Astrocyte of the cerebellum (primary cell): ENCODE measurements around the gene FN1.

Experiments
- DNase-seq: peaks from one replicate; pipeline ENCODE4 v3.0.0-alpha.2; 2011; ENCODE audit warnings: low read depth
- H3K4me3 ChIP-seq: 2 replicates; pipeline ENCODE4 v1.5.1; 2011; ENCODE audit warnings: mild to moderate bottlenecking, low read depth, low read length, moderate library complexity
- CTCF ChIP-seq: IDR thresholded peaks from 2 replicates; pipeline ENCODE4 v1.5.1; 2012; ENCODE audit warnings: low read length, low read depth, moderate library complexity, mild to moderate bottlenecking; ENCODE audit errors: missing control alignments
- in situ Hi-C: cut with HindIII; loops from 2 replicates; pipeline ENCODE4 v1.10.0; 2017; ENCODE audit warnings: low sequenced_read_pairs

Gene FN1

DNA sequence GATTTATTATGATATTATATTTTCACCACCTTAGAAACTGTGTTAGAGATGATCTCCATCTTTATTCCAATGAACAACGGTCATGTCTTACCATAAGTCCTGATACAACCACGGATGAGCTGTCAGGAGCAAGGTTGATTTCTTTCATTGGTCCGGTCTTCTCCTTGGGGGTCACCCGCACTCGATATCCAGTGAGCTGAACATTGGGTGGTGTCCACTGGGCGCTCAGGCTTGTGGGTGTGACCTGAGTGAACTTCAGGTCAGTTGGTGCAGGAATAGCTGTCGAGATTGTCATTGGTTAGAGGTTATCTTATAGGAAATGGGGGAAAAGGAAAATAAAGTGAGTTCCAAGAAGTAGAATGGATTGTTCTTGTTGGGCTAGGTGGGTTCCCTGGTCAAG is 56.8 kb downstream of the FN1 start:
- TF ChIP-seq CTCF, result no peak
- in situ Hi-C loops, result no loop called here

GRCh38 chr2:215378045-215378444 is 57.8 kb downstream of the FN1 start:
- in situ Hi-C loops, result no loop called here
- no peak for DNase-seq
- no peak for TF ChIP-seq CTCF
- H3K4me3 ChIP-seq, result no peak overlapping the region

More for the DNA sequence above, 56.8 kb downstream of the FN1 start:
- no peak for DNase-seq
- H3K4me3 ChIP-seq, result no peak overlapping the region

- DNase-seq, result no peak
- in situ Hi-C loops, result no loop called here
- no peak overlapping the region for H3K4me3 ChIP-seq
- no peak for TF ChIP-seq CTCF
Observed at GRCh38 chr2:215377283-215377682, 58.6 kb downstream of the FN1 start.

DNA sequence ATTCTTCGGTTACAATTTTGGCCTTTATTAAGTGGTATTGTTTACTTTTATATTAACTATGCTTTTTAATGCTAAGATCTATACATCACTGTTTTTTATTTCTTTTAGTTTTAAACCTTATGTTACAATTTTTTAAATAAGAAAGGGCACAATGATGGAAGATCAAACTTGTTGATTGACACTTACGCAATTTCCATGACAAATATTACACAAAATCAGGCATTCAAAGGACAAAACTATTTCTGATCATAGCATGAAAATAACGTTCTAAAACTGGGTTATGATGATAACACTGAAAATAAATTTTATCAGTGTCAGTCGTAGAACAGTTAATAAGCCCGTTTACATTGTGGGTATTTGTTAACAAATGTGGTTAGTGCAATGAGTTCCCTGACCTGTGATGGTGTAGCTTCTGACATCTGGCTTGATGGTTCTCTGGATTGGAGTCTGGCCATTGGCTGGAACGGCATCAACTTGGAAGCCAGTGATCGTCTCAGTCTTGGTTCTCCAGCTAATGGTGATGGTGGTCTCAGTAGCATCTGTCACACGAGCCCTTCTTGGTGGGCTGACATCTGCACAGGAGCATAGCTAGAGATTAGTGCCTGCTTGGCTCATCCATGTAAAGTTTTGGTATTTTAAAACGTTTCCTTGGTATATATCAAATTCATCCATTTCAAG is 59.6 kb downstream of the FN1 start:
- in situ Hi-C loops, result no loop called here
- no peak overlapping the region for H3K4me3 ChIP-seq
- no peak for TF ChIP-seq CTCF
- DNase-seq, result no peak

DNA sequence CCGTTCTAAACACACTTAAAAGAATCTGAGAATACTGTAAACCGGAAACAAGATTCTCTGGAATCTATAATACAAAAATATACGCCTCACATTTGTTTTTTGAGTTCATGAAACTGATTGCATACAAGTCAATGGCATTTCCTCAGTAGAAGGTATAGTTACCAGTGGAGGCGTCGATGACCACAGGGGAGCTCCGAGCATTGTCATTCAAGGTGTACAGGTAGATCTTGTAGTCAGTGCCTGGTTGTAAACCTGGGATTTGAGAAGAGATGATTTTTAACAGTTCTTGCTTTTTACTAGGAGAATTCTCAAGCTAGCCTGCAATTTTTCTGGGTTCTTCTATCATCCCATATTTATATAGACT is 60.4 kb downstream of the FN1 start:
- TF ChIP-seq CTCF, result no peak
- DNase-seq, result no peak
- in situ Hi-C loops, result no loop called here

GRCh38 chr2:215374642-215375466 is 61.0 kb downstream of the FN1 start:
- in situ Hi-C loops, result no loop called here
- H3K4me3 ChIP-seq, result no peak overlapping the region
- no peak for TF ChIP-seq CTCF
- DNase-seq, result no peak

More for the DNA sequence above, 60.4 kb downstream of the FN1 start:
- no peak overlapping the region for H3K4me3 ChIP-seq
